ENCODE data around the gene SSX2IP.

- TF ChIP-seq CTCF (IDR thresholded peaks at IDR 0.05; ENCODE audit: poor library complexity): no peak
- no peak for TF ChIP-seq EZH2 (IDR thresholded peaks at IDR 0.05; ENCODE audit: borderline replicate concordance)
These were observed 21.6 kb upstream of the SSX2IP start for GRCh38 chr1:84711869-84712268.

All from hepatocyte (in vitro differentiated cells).